ENCODE measurements around the gene YIPF3.

The YIPF3 gene

GRCh38 chr6:43464337-43464736 is 52.4 kb downstream of the YIPF3 start:
- DNase-seq (ENCODE audit: low read depth in 2 of 2), result no peak

- DNase-seq (ENCODE audit: low read depth in 2 of 2), result no peak
Observed at GRCh38 chr6:43461936-43462335, 54.8 kb downstream of the YIPF3 start.
